Erythroblast (primary cell): ENCODE data around the gene CGB1.

Experiments
- GATA1 ChIP-seq: IDR thresholded peaks from 2 replicates; pipeline ENCODE4 v1.6.1; 2011; ENCODE audit warnings: low read depth, mild to moderate bottlenecking, control low read depth, low read length, moderate library complexity
- POLR2A ChIP-seq: IDR thresholded peaks from 2 replicates; pipeline ENCODE4 v1.6.1; 2011; ENCODE audit warnings: mild to moderate bottlenecking, low read length

GRCh38 chr19:49042177-49042576, 5.5 kb upstream of the CGB1 start:
- TF ChIP-seq POLR2A, result no peak
- TF ChIP-seq GATA1, result no peak
